H1 (cell line): ENCODE results near the gene ELOF1. TPM values are rescaled to one million over a fixed set of nuclear protein-coding genes. Genes with fewer than 3 reads are reported as not detected.

Experiments
- CTCF ChIA-PET: fragments of 300-600 bp; sonication (Branson Sonifier 250); formaldehyde crosslinking; loops from one replicate; lab custom pipeline; 2021; ENCODE audit not compliant: partially characterized antibody; lab: Charles Lee
- POLR2A ChIA-PET: fragments of 300-600 bp; sonication (Branson Sonifier 250); formaldehyde crosslinking; loops from one replicate; lab custom pipeline; 2021; ENCODE audit warnings: inconsistent platforms; ENCODE audit not compliant: partially characterized antibody; lab: Charles Lee
- DNase-seq, 2 experiments: peaks; one replicate each; pipeline versions ENCODE4 v3.0.0 to v3.0.0-alpha.2; 2010 to 2022; ENCODE audit warnings: low spot score in 2 of 2, low read depth in 1 of 2, mixed read lengths in 1 of 2
- FAIRE-seq: peaks from 2 replicates; lab custom pipeline; 2011; peaks lifted over from hg19 to GRCh38; lab: Jason Lieb, UNC
- H2AFZ ChIP-seq: 2 replicates; pipeline ENCODE4 v1.8.1; 2012; ENCODE audit warnings: low read length, inconsistent platforms
- H2AK5ac ChIP-seq: 2 replicates; pipeline ENCODE4 v1.6.1; 2013; ENCODE audit warnings: low read depth, low read length
- H2BK120ac ChIP-seq: replicated peaks from 2 replicates; pipeline ENCODE3; 2013; ENCODE audit warnings: low read depth, low read length, inconsistent platforms
- H2BK12ac ChIP-seq: 2 replicates; pipeline ENCODE4 v1.6.1; 2013; ENCODE audit warnings: low read depth, low read length
- H2BK15ac ChIP-seq: 2 replicates; pipeline ENCODE4 v1.6.1; 2013; ENCODE audit warnings: low read length
- H2BK20ac ChIP-seq: 2 replicates; pipeline ENCODE4 v1.6.1; 2013; ENCODE audit warnings: low read length
- H2BK5ac ChIP-seq: 2 replicates; pipeline ENCODE4 v1.6.1; 2013; ENCODE audit warnings: low read depth, low read length
- H3K14ac ChIP-seq: 2 replicates; pipeline ENCODE4 v1.6.1; 2013; ENCODE audit warnings: inconsistent platforms; ENCODE audit not compliant: insufficient read length
- H3K18ac ChIP-seq: 2 replicates; pipeline ENCODE4 v1.6.1; 2013; ENCODE audit warnings: low read length; ENCODE audit errors: extremely low read depth
- H3K23ac ChIP-seq: 2 replicates; pipeline ENCODE4 v1.6.1; 2013; ENCODE audit warnings: inconsistent platforms; ENCODE audit not compliant: insufficient read length
- H3K23me2 ChIP-seq: 2 replicates; pipeline ENCODE4 v1.6.1; 2013; ENCODE audit warnings: low read depth, low read length
- H3K27ac ChIP-seq: 2 replicates; pipeline ENCODE4 v1.6.1; 2011; ENCODE audit warnings: low read depth, low read length, inconsistent platforms
- H3K27me3 ChIP-seq, 4 experiments: replicated peaks in 1 of 4; 1 replicate in 1 of 4; 2 replicates in 3 of 4; pipeline versions ENCODE4 v1.6.1 to v1.8.1; 2011 to 2013; ENCODE audit warnings: low read length in 3 of 4, mild to moderate bottlenecking in 3 of 4, inconsistent platforms in 2 of 4, mixed read lengths in 2 of 4, moderate library complexity in 1 of 4; ENCODE audit not compliant: control insufficient read depth in 3 of 4, insufficient read depth in 3 of 4; ENCODE audit errors: extremely low read depth in 1 of 4
- H3K36me3 ChIP-seq, 4 experiments: 2 replicates each; pipeline versions ENCODE4 v1.6.1 to v1.8.1; 2011 to 2013; ENCODE audit warnings: mild to moderate bottlenecking in 4 of 4, low read length in 3 of 4, moderate library complexity in 2 of 4, control low read depth in 1 of 4, inconsistent platforms in 1 of 4; ENCODE audit not compliant: insufficient read depth in 4 of 4, control insufficient read depth in 2 of 4
- H3K4ac ChIP-seq: replicated peaks from 2 replicates; pipeline ENCODE3; 2013; ENCODE audit warnings: low read length, low read depth, mixed read lengths, inconsistent platforms; ENCODE audit not compliant: insufficient read length
- H3K4me1 ChIP-seq, 4 experiments: replicated peaks in 1 of 4; 1 replicate in 1 of 4; 2 replicates in 3 of 4; pipeline versions ENCODE4 v1.6.1 to v1.8.1; 2011 to 2013; ENCODE audit warnings: low read length in 3 of 4, inconsistent platforms in 2 of 4, mixed read lengths in 1 of 4; ENCODE audit not compliant: insufficient read depth in 4 of 4, control insufficient read depth in 3 of 4
- H3K4me2 ChIP-seq, 2 experiments: 2 replicates each; pipeline versions ENCODE4 v1.6.1 to v1.8.1; 2011 to 2013; ENCODE audit warnings: low read depth in 2 of 2, low read length in 2 of 2, control low read depth in 1 of 2, inconsistent platforms in 1 of 2, mild to moderate bottlenecking in 1 of 2; ENCODE audit not compliant: insufficient read depth in 1 of 2
- H3K4me3 ChIP-seq, 4 experiments: fragments of 200-600, 300-600 bp in 1 of 4; sonication (generic), shearing (Covaris generic), sonication (Bioruptor Twin) in 1 of 4; 2 replicates each; pipeline versions ENCODE4 v1.5.1 to v1.8.1; 2011 to 2016; ENCODE audit warnings: low read length in 4 of 4, low read depth in 3 of 4, control low read depth in 2 of 4, inconsistent platforms in 2 of 4, mild to moderate bottlenecking in 2 of 4, mixed read lengths in 1 of 4, moderate library complexity in 1 of 4; ENCODE audit not compliant: insufficient read depth in 2 of 4; ENCODE audit errors: extremely low read depth in 1 of 4
- H3K56ac ChIP-seq: replicated peaks from 2 replicates; pipeline ENCODE3; 2013; ENCODE audit warnings: low read depth, mild to moderate bottlenecking, mixed read lengths, low read length, inconsistent platforms; ENCODE audit not compliant: insufficient read length
- H3K79me1 ChIP-seq: 2 replicates; pipeline ENCODE4 v1.6.1; 2013; ENCODE audit warnings: low read depth, low read length, control low read depth
- H3K79me2 ChIP-seq, 2 experiments: 2 replicates each; pipeline versions ENCODE4 v1.6.1 to v1.8.1; 2012 to 2013; ENCODE audit warnings: low read length in 2 of 2, mild to moderate bottlenecking in 2 of 2, inconsistent platforms in 1 of 2; ENCODE audit not compliant: insufficient read depth in 2 of 2, control insufficient read depth in 1 of 2
- H3K9ac ChIP-seq, 4 experiments: replicated peaks in 1 of 4; 1 replicate in 1 of 4; 2 replicates in 3 of 4; pipeline versions ENCODE4 v1.6.1 to v1.8.1; 2011 to 2013; ENCODE audit warnings: low read depth in 3 of 4, low read length in 3 of 4, control low read depth in 2 of 4, mild to moderate bottlenecking in 2 of 4, moderate library complexity in 2 of 4, inconsistent platforms in 1 of 4; ENCODE audit errors: extremely low read depth in 1 of 4
- H3K9me3 ChIP-seq, 2 experiments: 2 replicates each; pipeline versions ENCODE4 v1.6.1 to v1.8.1; 2012 to 2013; ENCODE audit warnings: mild to moderate bottlenecking in 2 of 2, moderate library complexity in 2 of 2, control low read depth in 1 of 2, inconsistent platforms in 1 of 2, low read depth in 1 of 2, low read length in 1 of 2, mixed read lengths in 1 of 2; ENCODE audit not compliant: insufficient read depth in 2 of 2
- H4K20me1 ChIP-seq, 2 experiments: replicated peaks in 1 of 2; 2 replicates each; pipeline versions ENCODE3 to v1.8.1; 2011 to 2013; ENCODE audit warnings: inconsistent platforms in 2 of 2, low read length in 2 of 2, mild to moderate bottlenecking in 1 of 2; ENCODE audit not compliant: insufficient read depth in 2 of 2, control insufficient read depth in 1 of 2
- H4K5ac ChIP-seq: 2 replicates; pipeline ENCODE4 v1.6.1; 2013; ENCODE audit warnings: low read length, low read depth, mixed read lengths, inconsistent platforms; ENCODE audit not compliant: insufficient read length
- H4K8ac ChIP-seq: 2 replicates; pipeline ENCODE4 v1.8.0; 2013; ENCODE audit warnings: mild to moderate bottlenecking, moderate library complexity, low read length, inconsistent platforms; ENCODE audit not compliant: insufficient read depth; ENCODE audit errors: extremely low read depth
- H4K91ac ChIP-seq: replicated peaks from 2 replicates; pipeline ENCODE3; 2013; ENCODE audit warnings: low read length, mixed read lengths, inconsistent platforms; ENCODE audit not compliant: insufficient read length
- BACH1 ChIP-seq: IDR thresholded peaks from 2 replicates; pipeline ENCODE4 v1.6.1; 2012; ENCODE audit warnings: low read length, improper control_type of control experiment
- BRCA1 ChIP-seq: IDR thresholded peaks from 2 replicates; pipeline ENCODE4 v1.6.1; 2012; ENCODE audit warnings: low read depth, low read length, improper control_type of control experiment
- GTF2F1 ChIP-seq: IDR thresholded peaks from 2 replicates; pipeline ENCODE4 v1.6.1; 2012; ENCODE audit warnings: low read depth, low read length, improper control_type of control experiment, borderline replicate concordance
- HDAC6 ChIP-seq: IDR thresholded peaks from one replicate; pipeline ENCODE4 v1.7.1; 2012; ENCODE audit warnings: low read depth, mild to moderate bottlenecking, inconsistent platforms, low read length, moderate library complexity
- KDM5A ChIP-seq: fragments of 200-600 bp; IDR thresholded peaks from 2 replicates; pipeline ENCODE4 v1.7.1; 2012; ENCODE audit warnings: mild to moderate bottlenecking, low read length, inconsistent platforms, mixed read lengths
- PHF8 ChIP-seq: fragments of 200-600 bp; sonication (generic); conservative IDR thresholded peaks from 2 replicates; pipeline ENCODE4 v1.7.1; 2012; ENCODE audit warnings: low read depth, mild to moderate bottlenecking, inconsistent platforms, low read length, moderate library complexity
- POLR2A ChIP-seq, 2 experiments: IDR thresholded peaks; 1 replicate in 1 of 2; 2 replicates in 1 of 2; pipeline ENCODE4 v1.6.1; 2011; ENCODE audit warnings: low read depth in 2 of 2, low read length in 2 of 2, mild to moderate bottlenecking in 2 of 2; ENCODE audit errors: control extremely low read depth in 1 of 2
- RBBP5 ChIP-seq: IDR thresholded peaks from 2 replicates; pipeline ENCODE4 v1.7.1; 2012; ENCODE audit warnings: low read depth, mild to moderate bottlenecking, inconsistent platforms, low read length, moderate library complexity, borderline replicate concordance
- ZNF274 ChIP-seq: IDR thresholded peaks from 2 replicates; pipeline ENCODE4 v1.7.0; 2012; ENCODE audit warnings: low read length, borderline replicate concordance; ENCODE audit errors: extremely low read depth
- WGBS, 2 experiments: shearing (Covaris generic) in 1 of 2; methylation state at CpG; one replicate each; pipeline versions ENCODE4 v1.1.6 to v1.1.7; 2013 to 2015; ENCODE audit warnings: low lambda C conversion rate in 2 of 2, mixed read lengths in 2 of 2, inconsistent platforms in 1 of 2, low coverage in 1 of 2, missing lambda C conversion rate in 1 of 2; ENCODE audit not compliant: insufficient replicate concordance in 2 of 2, insufficient coverage in 1 of 2, insufficient read length in 1 of 2; ENCODE audit errors: extremely low coverage in 1 of 2, missing lambda C conversion rate in 1 of 2; 5-methylcytosine and 5-hydroxymethylcytosine counted together
- polyA plus RNA-seq, 7 experiments: library from polyadenylated mRNA; depleted of rRNA in 3 of 7; stranded (reverse) in 5 of 7; unstranded in 2 of 7; fragments of >200 nt in 5 of 7; fragments of 200-250 nt in 2 of 7; gene quantifications; 1 replicate in 5 of 7; 2 replicates in 1 of 7; 4 replicates in 1 of 7; pipeline versions ENCODE4 v1.2.1 to v1.2.3, GENCODE V29; 2011 to 2013; ENCODE audit warnings: missing spikeins in 2 of 7, mixed read lengths in 2 of 7
- total RNA-seq: library from RNA; stranded (reverse); fragmentation: NEBNext Ultra II Directional; extraction: Animal tissue kit (Norgen Biotek cat#: 25700); gene quantifications from 2 replicates; pipeline ENCODE4 v1.2.1, GENCODE V29; 2021
- TF ChIP-seq, protein P1 (sequence below): IDR thresholded peaks from 2 replicates; pipeline ENCODE4 v1.6.1; 2012; ENCODE audit warnings: low read length, inconsistent platforms
- TF ChIP-seq, protein P2 (sequence below): IDR thresholded peaks from 2 replicates; pipeline ENCODE4 v1.6.1; 2012; ENCODE audit warnings: inconsistent platforms

The ELOF1 gene
- total and polyA plus RNA-seq, 2 of the 8 experiments (the other 6 are each of a cell fraction or from before 2014, with no cell fraction given): 84.2 to 101 TPM

DNA sequence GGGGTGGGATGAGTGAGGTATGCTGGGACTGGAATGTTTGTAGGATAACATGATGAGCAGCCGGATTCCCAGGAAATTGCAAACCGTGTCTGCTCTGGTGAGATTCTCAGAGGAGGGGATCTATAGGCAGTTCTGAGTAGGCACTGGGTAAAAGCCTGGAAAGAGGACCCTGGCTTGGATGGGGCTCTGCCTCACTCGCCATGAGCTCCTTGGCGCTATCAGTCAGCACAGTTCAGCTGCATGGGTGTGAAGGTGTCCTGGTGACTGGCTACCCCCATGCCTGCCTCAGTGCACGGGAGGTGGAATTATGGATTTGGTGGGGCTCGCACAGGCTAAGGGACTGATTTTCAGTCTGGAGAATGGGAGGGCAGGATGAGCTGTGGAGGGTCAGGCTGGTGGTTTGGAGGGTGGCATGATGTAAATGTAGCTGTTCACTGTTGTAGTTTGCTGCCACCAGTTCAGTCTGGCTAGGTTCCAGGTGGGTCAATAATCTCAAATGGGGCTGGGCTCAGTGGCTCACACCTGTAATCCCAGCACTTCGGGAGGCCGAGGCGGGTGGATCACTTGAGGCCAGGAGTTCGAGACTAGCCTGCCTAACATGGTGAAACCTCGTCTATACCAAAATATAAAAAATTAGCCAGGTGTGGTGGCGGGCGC is 29.1 kb upstream of the ELOF1 start:
- DNase-seq (no peak), FAIRE-seq (no peak)
- H3K18ac ChIP-seq: no peak overlapping the region
- no peak overlapping the region for H3K4me2 ChIP-seq
- no peaks in the 10 kb centered on the region for H3K9me3 ChIP-seq
- H2AFZ ChIP-seq: no peak overlapping the region
- no peaks in the 10 kb centered on the region for H3K79me1 ChIP-seq
- H3K56ac ChIP-seq: no peak overlapping the region
- no peaks in the 10 kb centered on the region for H3K23me2 ChIP-seq
- no peak overlapping the region for H2BK5ac ChIP-seq
- H2AK5ac ChIP-seq: 0 out of 2 replicates have a peak overlapping the region, but pooled peaks have one; percentile 65
- ChIA-PET CTCF (interaction anchor here (0.5 to 3.4 kb wide), 17 partner anchors 10 to 871 kb away, joined by 3 to 19 read pairs (median 4); partner anchors contain the start of genes ELOF1 and ZNF627), POLR2A (interaction anchor here (0.5 to 1.6 kb wide), 4 partner anchors 10 to 1134 kb away, joined by 3 to 5 read pairs (median 3); partner anchors contain the start of genes ELOF1 and ZNF627)
- H3K4me3 ChIP-seq: no peak overlapping the region
- no peak overlapping the region for H2BK20ac ChIP-seq
- no peaks in the 10 kb centered on the region for H4K20me1 ChIP-seq
- 80% methylated on average over 13 of the region's 13 CpGs; no CpG with 5 or more reads in 1 of the 2 experiments for WGBS, 2 experiments
- H3K4ac ChIP-seq: no peak overlapping the region
- no peaks in the 10 kb centered on the region for H3K4me1 ChIP-seq
- H2BK120ac ChIP-seq: no peak overlapping the region
- no peaks in the 10 kb centered on the region; a peak in 1 of 7 replicates for H3K27me3 ChIP-seq
- no peak overlapping the region for H4K5ac ChIP-seq
- no peak overlapping the region for H4K91ac ChIP-seq
- H3K36me3 ChIP-seq: no peaks in the 10 kb centered on the region
- peak overlapping the region; percentile 87; the same call in 1 of the 2 replicates for H2BK12ac ChIP-seq
- H2BK15ac ChIP-seq: peak overlapping the region; percentile 10; the same call in 1 of the 2 replicates
- no peaks in the 10 kb centered on the region for H3K79me2 ChIP-seq
- no peak overlapping the region for H3K9ac ChIP-seq
- H3K14ac ChIP-seq: no peak overlapping the region
- H3K27ac ChIP-seq: no peak overlapping the region
- H3K23ac ChIP-seq: no peak overlapping the region
- H4K8ac ChIP-seq: peak overlapping the region; percentile 59
- TF ChIP-seq, protein P1, sequence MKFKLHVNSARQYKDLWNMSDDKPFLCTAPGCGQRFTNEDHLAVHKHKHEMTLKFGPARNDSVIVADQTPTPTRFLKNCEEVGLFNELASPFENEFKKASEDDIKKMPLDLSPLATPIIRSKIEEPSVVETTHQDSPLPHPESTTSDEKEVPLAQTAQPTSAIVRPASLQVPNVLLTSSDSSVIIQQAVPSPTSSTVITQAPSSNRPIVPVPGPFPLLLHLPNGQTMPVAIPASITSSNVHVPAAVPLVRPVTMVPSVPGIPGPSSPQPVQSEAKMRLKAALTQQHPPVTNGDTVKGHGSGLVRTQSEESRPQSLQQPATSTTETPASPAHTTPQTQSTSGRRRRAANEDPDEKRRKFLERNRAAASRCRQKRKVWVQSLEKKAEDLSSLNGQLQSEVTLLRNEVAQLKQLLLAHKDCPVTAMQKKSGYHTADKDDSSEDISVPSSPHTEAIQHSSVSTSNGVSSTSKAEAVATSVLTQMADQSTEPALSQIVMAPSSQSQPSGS: no peak
- TF ChIP-seq PHF8 (no peak), BRCA1 (no peak), ZNF274 (no peak), RBBP5 (no peak), KDM5A (no peak), BACH1 (no peak), POLR2A (IDR thresholded peaks at IDR 0.05; ENCODE audit: control extremely low read depth in 1 of 2, low read depth in 2 of 2, low read length in 2 of 2) (no peak), GTF2F1 (no peak), HDAC6 (no peak)
- TF ChIP-seq, protein P2, sequence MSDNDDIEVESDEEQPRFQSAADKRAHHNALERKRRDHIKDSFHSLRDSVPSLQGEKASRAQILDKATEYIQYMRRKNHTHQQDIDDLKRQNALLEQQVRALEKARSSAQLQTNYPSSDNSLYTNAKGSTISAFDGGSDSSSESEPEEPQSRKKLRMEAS: no peak
